Thyroid gland (tissue), 4 donors: ENCODE measurements around the gene SLC4A1AP. TPM values are rescaled to one million over a fixed set of nuclear protein-coding genes. Genes with fewer than 3 reads are reported as not detected.

Source experiments
- DNase-seq, 2 donors: peaks; one replicate each; pipeline ENCODE4 v3.0.0-alpha.2; 2019
- H3K27ac ChIP-seq, 3 donors: fragments of 200-600 bp; sonication (generic); 1 replicate in 2 of 3; 2 replicates in 1 of 3; pipeline ENCODE4 v1.5.1; 2016 to 2019; ENCODE audit warnings: mild to moderate bottlenecking in 1 of 3, moderate library complexity in 1 of 3
- H3K27me3 ChIP-seq: fragments of 200-600 bp; sonication (generic); one replicate; pipeline ENCODE4 v1.5.1; 2019
- H3K36me3 ChIP-seq, 2 donors: fragments of 200-600 bp; sonication (generic); one replicate each; pipeline ENCODE4 v1.5.1; 2016 to 2019
- H3K4me1 ChIP-seq, 2 donors: fragments of 200-600 bp; sonication (generic); one replicate each; pipeline ENCODE4 v1.5.1; 2017 to 2019
- H3K4me3 ChIP-seq, 3 donors: fragments of 200-600 bp; sonication (generic); replicated peaks in 1 of 3; 1 replicate in 2 of 3; 2 replicates in 1 of 3; pipeline ENCODE4 v1.5.1; 2016; ENCODE audit warnings: mild to moderate bottlenecking in 1 of 3
- H3K9me3 ChIP-seq: fragments of 200-600 bp; sonication (generic); one replicate; pipeline ENCODE4 v1.5.1; 2017
- POLR2A ChIP-seq, 2 donors: fragments of 450-650 bp; IDR thresholded peaks; one replicate each; pipeline ENCODE4 v1.6.1; 2017; ENCODE audit warnings: antibody characterized with exemption in 2 of 2, mild to moderate bottlenecking in 2 of 2, moderate library complexity in 1 of 2
- WGBS, 2 donors: methylation state at CpG; one replicate each; pipeline ENCODE4 v1.1.5; 2017; 5-methylcytosine and 5-hydroxymethylcytosine counted together
- intact Hi-C: fragments of 100-400 bp; cut with DNase I; formaldehyde crosslinking; loops from one replicate; pipeline ENCODE4 v1.15.1; 2023
- total RNA-seq, 4 donors: library from RNA; depleted of rRNA; stranded (reverse); fragments of >200 nt; gene quantifications; one replicate each; pipeline ENCODE4 v1.2.3, GENCODE V29; 2016
- TF ChIP-seq, protein P1 (sequence below), 6 experiments: fragments of 200-600 bp in 3 of 6; fragments of 450-650 bp in 3 of 6; sonication (generic) in 3 of 6; IDR thresholded peaks; one replicate each; pipeline ENCODE4 v1.5.1; 2016 to 2019; ENCODE audit warnings: antibody characterized with exemption in 6 of 6, mild to moderate bottlenecking in 2 of 6, inconsistent platforms in 1 of 6, moderate library complexity in 1 of 6

Gene SLC4A1AP
- total RNA-seq, 4 donors from 2014 or later: 16.5 to 26.6 (median 23.4) TPM

DNA sequence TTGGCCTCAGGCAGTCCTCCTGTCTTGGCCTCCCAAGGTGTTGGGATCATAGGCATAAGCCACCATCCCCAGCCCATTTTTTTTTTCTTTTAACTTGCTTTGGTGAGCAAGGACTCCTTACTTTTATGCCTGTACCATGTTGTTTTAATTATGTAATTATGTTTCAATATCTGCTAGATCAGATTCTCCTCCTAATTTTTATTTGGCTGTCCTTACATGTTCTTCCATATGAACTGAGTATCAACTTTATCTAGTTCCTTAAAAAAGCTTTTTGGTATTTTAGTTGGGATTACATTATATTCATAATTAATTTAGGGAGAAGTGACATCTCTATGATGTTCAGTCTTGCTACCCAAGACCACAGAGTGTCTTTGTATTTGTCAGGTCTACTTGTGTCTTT, 18.5 kb upstream of the SLC4A1AP start:
- no peak for DNase-seq
- Histone ChIP-seq H3K27me3 (no peaks in the 10 kb centered on the region), H3K4me1 (peaks cover 0 to 4% of the 10 kb centered on the region in 2 donors), H3K27ac (no peak overlapping the region), H3K9me3 (no peaks in the 10 kb centered on the region), H3K4me3 (no peak overlapping the region), H3K36me3 (peaks cover 41 to 52% of the 10 kb centered on the region in 2 donors)
- intact Hi-C loops: no loop called here
- TF ChIP-seq, protein P1, sequence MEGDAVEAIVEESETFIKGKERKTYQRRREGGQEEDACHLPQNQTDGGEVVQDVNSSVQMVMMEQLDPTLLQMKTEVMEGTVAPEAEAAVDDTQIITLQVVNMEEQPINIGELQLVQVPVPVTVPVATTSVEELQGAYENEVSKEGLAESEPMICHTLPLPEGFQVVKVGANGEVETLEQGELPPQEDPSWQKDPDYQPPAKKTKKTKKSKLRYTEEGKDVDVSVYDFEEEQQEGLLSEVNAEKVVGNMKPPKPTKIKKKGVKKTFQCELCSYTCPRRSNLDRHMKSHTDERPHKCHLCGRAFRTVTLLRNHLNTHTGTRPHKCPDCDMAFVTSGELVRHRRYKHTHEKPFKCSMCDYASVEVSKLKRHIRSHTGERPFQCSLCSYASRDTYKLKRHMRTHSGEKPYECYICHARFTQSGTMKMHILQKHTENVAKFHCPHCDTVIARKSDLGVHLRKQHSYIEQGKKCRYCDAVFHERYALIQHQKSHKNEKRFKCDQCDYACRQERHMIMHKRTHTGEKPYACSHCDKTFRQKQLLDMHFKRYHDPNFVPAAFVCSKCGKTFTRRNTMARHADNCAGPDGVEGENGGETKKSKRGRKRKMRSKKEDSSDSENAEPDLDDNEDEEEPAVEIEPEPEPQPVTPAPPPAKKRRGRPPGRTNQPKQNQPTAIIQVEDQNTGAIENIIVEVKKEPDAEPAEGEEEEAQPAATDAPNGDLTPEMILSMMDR (IDR thresholded peaks at IDR 0.05): no peak
- TF ChIP-seq POLR2A (IDR thresholded peaks at IDR 0.05): no peak

DNA sequence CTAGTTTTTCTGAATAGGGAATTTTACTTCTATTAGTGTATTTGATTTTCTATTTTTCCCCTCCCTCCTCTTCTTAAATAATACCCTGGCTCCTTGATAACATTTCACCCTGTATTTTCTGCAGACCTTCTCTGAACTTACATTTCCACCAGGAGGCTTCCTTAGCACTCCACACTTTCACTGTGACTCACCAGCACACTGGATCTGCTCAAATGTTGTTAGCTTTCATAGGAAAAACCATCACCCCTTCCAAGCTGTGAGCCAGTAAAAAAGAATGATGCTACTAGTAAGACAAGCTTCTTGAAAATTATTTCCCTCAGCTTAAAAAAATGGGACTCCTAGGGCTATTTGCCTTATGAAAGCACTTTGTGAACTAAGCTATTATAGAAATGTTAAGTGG, 16.4 kb upstream of the SLC4A1AP start:
- Histone ChIP-seq H3K4me3 (no peak overlapping the region), H3K36me3 (peaks cover 42 to 60% of the 10 kb centered on the region in 2 donors), H3K27ac (no peak overlapping the region), H3K9me3 (no peaks in the 10 kb centered on the region), H3K27me3 (no peaks in the 10 kb centered on the region), H3K4me1 (peaks cover 0 to 4% of the 10 kb centered on the region in 2 donors)
- DNase-seq: no peak
- no peak for TF ChIP-seq POLR2A (IDR thresholded peaks at IDR 0.05)
- TF ChIP-seq, protein P1 (IDR thresholded peaks at IDR 0.05): no peak
- intact Hi-C loops: no loop called here

DNA sequence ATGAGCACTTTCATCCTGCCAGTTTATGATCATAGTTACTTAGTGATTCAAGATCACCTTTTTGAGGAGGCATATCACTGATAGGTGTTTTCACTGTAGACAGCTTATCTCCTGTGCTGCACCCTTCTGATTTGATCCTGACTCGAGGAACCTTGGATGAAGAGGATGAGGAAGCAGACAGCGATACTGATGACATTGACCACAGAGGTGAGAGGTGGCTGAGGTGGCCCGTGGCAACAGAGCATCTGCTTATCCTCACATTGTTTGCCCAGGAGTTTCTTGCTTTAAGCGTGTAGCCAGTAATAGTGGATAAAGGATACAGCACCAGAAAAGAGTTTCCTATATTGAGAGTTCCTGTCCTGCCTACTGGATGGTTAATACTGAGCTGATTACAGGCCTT, 16.0 kb upstream of the SLC4A1AP start:
- Histone ChIP-seq H3K27ac (no peak overlapping the region), H3K9me3 (no peaks in the 10 kb centered on the region), H3K36me3 (peaks cover 41 to 60% of the 10 kb centered on the region in 2 donors), H3K4me1 (peaks cover 0 to 4% of the 10 kb centered on the region in 2 donors), H3K27me3 (no peaks in the 10 kb centered on the region), H3K4me3 (no peak overlapping the region)
- no peak for DNase-seq
- 90 to 92% methylated on average over 4 of the region's 4 CpGs for WGBS, 2 donors
- TF ChIP-seq POLR2A (IDR thresholded peaks at IDR 0.05): no peak
- TF ChIP-seq, protein P1 (IDR thresholded peaks at IDR 0.05): no peak
- intact Hi-C loops: no loop called here

- Histone ChIP-seq H3K9me3 (no peaks in the 10 kb centered on the region), H3K4me1 (no peaks in the 10 kb centered on the region), H3K27ac (no peak overlapping the region), H3K27me3 (no peaks in the 10 kb centered on the region), H3K4me3 (no peak overlapping the region), H3K36me3 (peaks cover 68 to 84% of the 10 kb centered on the region in 2 donors)
- no peak for DNase-seq
- TF ChIP-seq POLR2A (IDR thresholded peaks at IDR 0.05): no peak
- TF ChIP-seq, protein P1 (IDR thresholded peaks at IDR 0.05): no peak
- intact Hi-C loops: no loop called here
- WGBS, 2 donors: 84 to 87% methylated on average over 4 of the region's 4 CpGs
Measured at GRCh38 chr2:27651056-27651455, 12.6 kb upstream of the SLC4A1AP start.

DNA sequence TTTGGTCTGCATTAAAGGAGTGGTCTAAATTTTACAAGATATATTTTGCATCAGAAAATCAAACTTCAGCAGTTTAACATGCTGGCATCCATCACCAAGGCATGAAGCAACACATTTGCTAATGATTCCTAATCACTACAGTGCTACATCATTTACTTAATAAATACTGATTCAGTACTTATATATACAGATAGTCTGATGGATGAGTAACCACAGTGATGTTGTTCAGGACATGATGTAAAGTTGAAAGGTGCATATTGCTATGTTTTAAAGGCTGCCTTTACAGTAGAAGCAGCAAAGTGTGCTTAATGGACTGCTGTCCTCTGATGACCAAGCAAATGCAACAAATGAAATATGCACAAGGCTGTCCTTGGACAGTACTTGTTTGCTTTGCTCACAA, 11.3 kb upstream of the SLC4A1AP start:
- H3K27ac ChIP-seq: no peak overlapping the region
- DNase-seq: no peak
- no peak overlapping the region for H3K4me3 ChIP-seq
- TF ChIP-seq POLR2A (IDR thresholded peaks at IDR 0.05): no peak
- TF ChIP-seq, protein P1 (IDR thresholded peaks at IDR 0.05): no peak
- H3K9me3 ChIP-seq: no peaks in the 10 kb centered on the region
- H3K36me3 ChIP-seq: peaks cover 80 to 91% of the 10 kb centered on the region in 2 donors
- intact Hi-C loops: no loop called here
- H3K4me1 ChIP-seq: no peaks in the 10 kb centered on the region
- no peaks in the 10 kb centered on the region for H3K27me3 ChIP-seq
